Kidney (tissue), 14 donors: ENCODE data around the gene LIMK1. TPM values are rescaled to one million over a fixed set of nuclear protein-coding genes. Genes with fewer than 3 reads are reported as not detected.

Experiments used
- DNase-seq, 5 donors: peaks; one replicate each; pipeline ENCODE4 v3.0.0-alpha.2; 2013 to 2020
- FAIRE-seq: peaks from 2 replicates; lab custom pipeline; 2012; peaks lifted over from hg19 to GRCh38; lab: Jason Lieb, UNC
- H3K27ac ChIP-seq, 2 donors: one replicate each; pipeline ENCODE4 v1.7.0; 2013; ENCODE audit warnings: low read depth in 2 of 2, low read length in 2 of 2, inconsistent platforms in 1 of 2
- H3K27me3 ChIP-seq: one replicate; pipeline ENCODE4 v1.7.1; 2013; ENCODE audit warnings: low read length, inconsistent platforms; ENCODE audit not compliant: control insufficient read depth, insufficient read depth
- H3K36me3 ChIP-seq, 3 donors: one replicate each; pipeline versions ENCODE4 v1.7.0 to v1.7.1; 2013; ENCODE audit warnings: low read length in 3 of 3, control low read depth in 1 of 3, inconsistent platforms in 1 of 3; ENCODE audit not compliant: insufficient read depth in 3 of 3, control insufficient read depth in 2 of 3
- H3K4me1 ChIP-seq, 3 donors: one replicate each; pipeline versions ENCODE4 v1.7.0 to v1.7.1; 2013; ENCODE audit warnings: low read length in 3 of 3, inconsistent platforms in 1 of 3, low read depth in 1 of 3; ENCODE audit not compliant: control insufficient read depth in 2 of 3, insufficient read depth in 2 of 3
- H3K4me3 ChIP-seq, 3 donors: one replicate each; pipeline versions ENCODE4 v1.7.0 to v1.8.1; 2013; ENCODE audit warnings: low read length in 3 of 3, control low read depth in 1 of 3, inconsistent platforms in 1 of 3
- H3K9ac ChIP-seq, 3 donors: one replicate each; pipeline versions ENCODE4 v1.7.0 to v1.7.1; 2013; ENCODE audit warnings: low read length in 3 of 3, control low read depth in 1 of 3, inconsistent platforms in 1 of 3
- H3K9me3 ChIP-seq, 3 donors: one replicate each; pipeline versions ENCODE4 v1.7.0 to v1.7.1; 2013; ENCODE audit warnings: low read length in 3 of 3, control low read depth in 1 of 3, inconsistent platforms in 1 of 3; ENCODE audit not compliant: control insufficient read depth in 2 of 3, insufficient read depth in 1 of 3
- intact Hi-C: fragments of 100-400 bp; cut with DNase I; formaldehyde crosslinking; loops from one replicate; pipeline ENCODE4 v1.11.1; 2022
- polyA plus RNA-seq: library from polyadenylated mRNA; stranded (reverse); fragments of 350-450 nt; fragmentation: Illumina TruSeq; extraction: RNeasy Lipid Tissue Mini Kit (QIAGEN cat#74804); gene quantifications from one replicate; pipeline ENCODE4 v1.2.3, GENCODE V29; 2014; ENCODE audit warnings: low read depth, low replicate concordance; ENCODE audit not compliant: insufficient read depth
- total RNA-seq: library from RNA; stranded (reverse); fragmentation: NEBNext Ultra II Directional; extraction: Animal tissue kit (Norgen Biotek cat#: 25700); gene quantifications from one replicate; pipeline ENCODE4 v1.2.1, GENCODE V29; 2021
- TF ChIP-seq, protein P1 (sequence below): IDR thresholded peaks from 3 replicates; pipeline ENCODE4 v1.5.1; 2012; ENCODE audit warnings: mild to moderate bottlenecking, moderate library complexity, borderline replicate concordance; ENCODE audit not compliant: insufficient read depth; ENCODE audit errors: extremely low read depth
- donor health status: control.
- donor health status: control.
- donor health status: control.
- donor health status: control.
- donor health status: control.
- donor health status: DM: yes; HTN: yes; CAD: no.
- donor health status: Normal renal cell carcinoma (clear cell type).

LIMK1 gene
- total and polyA plus RNA-seq, 2 donors from 2014 or later = 9.1 to 23.8 TPM

DNA sequence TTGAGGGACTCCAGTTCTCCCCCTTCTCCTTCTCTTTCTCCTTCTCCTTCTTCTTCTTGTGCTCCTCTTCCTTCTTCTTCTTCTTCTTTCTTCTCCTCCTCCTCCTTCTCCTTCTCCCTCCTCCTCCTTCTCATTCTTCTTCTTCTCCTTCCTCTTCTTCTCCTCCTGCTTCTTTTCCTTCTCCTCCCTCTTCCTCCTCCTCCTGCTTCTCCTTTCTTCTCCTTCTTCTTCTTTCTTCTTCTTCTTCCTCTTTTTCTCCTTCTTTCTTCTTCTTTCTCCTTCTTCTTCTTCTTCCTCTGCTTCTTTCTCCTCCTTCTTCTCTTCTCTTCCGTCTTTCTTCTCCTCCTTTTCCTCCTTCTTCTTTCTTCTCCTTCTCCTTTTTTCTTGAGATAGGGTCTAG, 25.6 kb upstream of the LIMK1 start:
- Histone ChIP-seq H3K9me3 (no peaks in the 10 kb centered on the region), H3K9ac (no peak overlapping the region), H3K27ac (no peak overlapping the region), H3K4me1 (peaks cover 0 to 6% (median 0%) of the 10 kb centered on the region in 3 donors), H3K4me3 (no peak overlapping the region), H3K36me3 (no peaks in the 10 kb centered on the region), H3K27me3 (no peaks in the 10 kb centered on the region)
- intact Hi-C loops = no loop called here
- FAIRE-seq (no peak), DNase-seq (no peak)
- TF ChIP-seq, protein P1, sequence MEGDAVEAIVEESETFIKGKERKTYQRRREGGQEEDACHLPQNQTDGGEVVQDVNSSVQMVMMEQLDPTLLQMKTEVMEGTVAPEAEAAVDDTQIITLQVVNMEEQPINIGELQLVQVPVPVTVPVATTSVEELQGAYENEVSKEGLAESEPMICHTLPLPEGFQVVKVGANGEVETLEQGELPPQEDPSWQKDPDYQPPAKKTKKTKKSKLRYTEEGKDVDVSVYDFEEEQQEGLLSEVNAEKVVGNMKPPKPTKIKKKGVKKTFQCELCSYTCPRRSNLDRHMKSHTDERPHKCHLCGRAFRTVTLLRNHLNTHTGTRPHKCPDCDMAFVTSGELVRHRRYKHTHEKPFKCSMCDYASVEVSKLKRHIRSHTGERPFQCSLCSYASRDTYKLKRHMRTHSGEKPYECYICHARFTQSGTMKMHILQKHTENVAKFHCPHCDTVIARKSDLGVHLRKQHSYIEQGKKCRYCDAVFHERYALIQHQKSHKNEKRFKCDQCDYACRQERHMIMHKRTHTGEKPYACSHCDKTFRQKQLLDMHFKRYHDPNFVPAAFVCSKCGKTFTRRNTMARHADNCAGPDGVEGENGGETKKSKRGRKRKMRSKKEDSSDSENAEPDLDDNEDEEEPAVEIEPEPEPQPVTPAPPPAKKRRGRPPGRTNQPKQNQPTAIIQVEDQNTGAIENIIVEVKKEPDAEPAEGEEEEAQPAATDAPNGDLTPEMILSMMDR = no peak

DNA sequence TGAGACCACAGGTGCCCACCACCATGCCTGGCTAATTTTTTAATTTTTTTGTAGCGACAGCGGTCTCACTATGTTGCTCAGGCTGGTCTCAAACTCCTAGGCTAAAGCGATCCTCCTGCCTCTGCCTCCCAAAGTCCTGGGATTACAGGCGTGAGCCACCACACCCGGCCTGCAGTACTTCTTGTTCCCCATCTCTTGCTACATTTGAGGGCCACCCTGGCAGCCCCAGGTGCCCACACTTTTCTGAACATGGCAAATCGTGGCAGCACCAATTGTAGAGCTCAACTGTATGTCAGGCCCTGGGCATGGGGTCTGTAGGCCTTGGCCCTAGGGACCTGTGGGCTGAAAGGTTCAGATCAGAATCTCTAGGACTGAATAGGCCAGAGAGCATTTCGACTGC, 25.1 kb upstream of the LIMK1 start:
- FAIRE-seq (no peak), DNase-seq (peak in 1 of 5 donors; percentile 6)
- H3K9ac ChIP-seq = no peak overlapping the region
- H3K27me3 ChIP-seq = no peaks in the 10 kb centered on the region
- no peak overlapping the region for H3K27ac ChIP-seq
- H3K4me1 ChIP-seq = peaks cover 0 to 6% (median 0%) of the 10 kb centered on the region in 3 donors
- H3K4me3 ChIP-seq = no peak overlapping the region
- TF ChIP-seq, protein P1 = no peak
- no peaks in the 10 kb centered on the region for H3K9me3 ChIP-seq
- no peaks in the 10 kb centered on the region for H3K36me3 ChIP-seq
- intact Hi-C loops = no loop called here

DNA sequence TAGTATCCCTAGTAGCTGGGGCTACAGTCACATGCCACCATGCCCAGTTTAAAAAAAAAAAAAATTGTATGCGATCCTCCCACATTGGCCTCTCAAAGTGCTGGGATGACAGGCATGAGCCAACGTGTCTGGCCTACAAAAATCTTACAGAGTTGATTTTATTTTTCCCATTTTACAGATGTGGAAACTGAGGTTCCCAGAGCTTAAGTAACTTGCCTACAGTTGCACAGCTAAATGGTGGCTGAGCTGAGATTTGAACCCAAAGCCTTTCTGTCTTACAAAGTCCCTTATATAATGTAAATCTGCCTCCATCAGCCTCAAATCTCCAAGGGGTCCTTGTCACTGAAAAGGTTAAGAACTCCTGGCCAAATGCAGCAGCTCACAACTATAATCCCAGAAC, 24.6 kb upstream of the LIMK1 start:
- H3K4me1 ChIP-seq = peaks cover 0 to 6% (median 0%) of the 10 kb centered on the region in 3 donors
- H3K36me3 ChIP-seq = no peaks in the 10 kb centered on the region
- intact Hi-C loops = no loop called here
- FAIRE-seq = no peak
- no peak overlapping the region for H3K27ac ChIP-seq
- no peaks in the 10 kb centered on the region for H3K27me3 ChIP-seq
- DNase-seq = no peak
- no peak overlapping the region for H3K4me3 ChIP-seq
- no peak overlapping the region for H3K9ac ChIP-seq
- TF ChIP-seq, protein P1 = no peak
- H3K9me3 ChIP-seq = no peaks in the 10 kb centered on the region
